Measurements from ENCODE around the gene RGS10. TPM values are rescaled to one million over a fixed set of nuclear protein-coding genes. Genes with fewer than 3 reads are reported as not detected.

The RGS10 gene
- total and polyA plus RNA-seq, 2 experiments from 2014 or later, result 16.8 to 26.8 TPM

- Histone ChIP-seq H4K20me1 (replicated peaks; ENCODE audit: insufficient read depth) (no peaks in the 10 kb centered on the region; the same call in 1 of the 2 replicates), H3K4me2 (no peak overlapping the region), H3K27me3 (ENCODE audit: insufficient read depth) (no peaks in the 10 kb centered on the region), H3F3A (replicated peaks; ENCODE audit: low read depth) (no peaks in the 10 kb centered on the region), H3K9me2 (ENCODE audit: insufficient read depth) (no peaks in the 10 kb centered on the region), H3K36me3 (ENCODE audit: insufficient read depth) (no peaks in the 10 kb centered on the region), H2AFZ (peak overlapping the region; percentile 32; the same call in 1 of the 2 replicates), H3K4me1 (ENCODE audit: insufficient read depth) (peaks cover 5% of the 10 kb centered on the region), H3K4me3 (no peak overlapping the region), H3K27ac (ENCODE audit: low read depth) (0 out of 2 replicates have a peak overlapping the region, but pooled peaks have one; percentile 32), H3K79me2 (replicated peaks; ENCODE audit: insufficient read depth) (no peaks in the 10 kb centered on the region)
- H3K27me3 Mint-ChIP-seq (ENCODE audit: insufficient read depth, low read depth, poor library complexity), result no peaks in the 10 kb centered on the region
- no peaks in the 10 kb centered on the region for H3K9me3 Mint-ChIP-seq
- no peak overlapping the region for H3K4me3 Mint-ChIP-seq
- H3K4me1 Mint-ChIP-seq, result peaks cover 16% of the 10 kb centered on the region
- no peak overlapping the region for H3K27ac Mint-ChIP-seq
- DNase-seq (ENCODE audit: low spot score) (no peak), ATAC-seq (peak; percentile 55)
- no peak for TF ChIP-seq CREB1 (CRISPR knock-in tag; IDR thresholded peaks at IDR 0.05; ENCODE audit: low read depth)
- TF ChIP-seq EZH2 (IDR thresholded peaks at IDR 0.05; ENCODE audit: low read depth, unreplicated experiment), result no peak
- no peak for TF ChIP-seq NANOG (IDR thresholded peaks at IDR 0.05; ENCODE audit: borderline replicate concordance)
- TF ChIP-seq CTCF (conservative IDR thresholded peaks at IDR 0.05; ENCODE audit: low read depth in 2 of 2), result no peak
- no peak for TF ChIP-seq ZNF114 (CRISPR knock-in tag; IDR thresholded peaks at IDR 0.05)
- TF ChIP-seq ZNF462 (CRISPR knock-in tag; IDR thresholded peaks at IDR 0.05), result no peak
- TF ChIP-seq ZNF331 (CRISPR knock-in tag; IDR thresholded peaks at IDR 0.05; ENCODE audit: low read depth), result no peak
- TF ChIP-seq JUNB (IDR thresholded peaks at IDR 0.05; ENCODE audit: unreplicated experiment), result no peak
- TF ChIP-seq EZH2phosphoT487 (IDR thresholded peaks at IDR 0.05; ENCODE audit: unreplicated experiment), result no peak
- no peak for TF ChIP-seq POLR2AphosphoS5 (IDR thresholded peaks at IDR 0.05; ENCODE audit: low read depth)
- no peak for TF ChIP-seq ETS1 (IDR thresholded peaks at IDR 0.05)
- TF ChIP-seq STAT1 (IDR thresholded peaks at IDR 0.05; ENCODE audit: unreplicated experiment), result no peak
- TF ChIP-seq REST (IDR thresholded peaks at IDR 0.05; ENCODE audit: unreplicated experiment), result no peak
- no peaks in the 10 kb centered on the region for H3K36me3 Mint-ChIP-seq (ENCODE audit: low read depth)
Observed at GRCh38 chr10:119516381-119517234, 25.9 kb downstream of the RGS10 start.
